Fibroblast of lung (primary cell): Measurements from ENCODE around the gene AGAP1. TPM values are rescaled to one million over a fixed set of nuclear protein-coding genes. Genes with fewer than 3 reads are reported as not detected.

ENCODE experiments used
- DNase-seq, 2 donors: peaks; one replicate each; pipeline versions ENCODE4 v3.0.0 to v3.0.0-alpha.2; 2010; ENCODE audit warnings: low read depth in 2 of 2
- H2AFZ ChIP-seq: 2 replicates; pipeline ENCODE4 v1.5.1; 2012; ENCODE audit warnings: low read length, control low read depth, inconsistent platforms
- H3K27ac ChIP-seq: 2 replicates; pipeline ENCODE4 v1.5.1; 2011; ENCODE audit warnings: low read length, control low read depth; ENCODE audit not compliant: insufficient read depth
- H3K27me3 ChIP-seq: 2 replicates; pipeline ENCODE4 v1.5.1; 2011; ENCODE audit warnings: mild to moderate bottlenecking, low read length; ENCODE audit not compliant: control insufficient read depth, insufficient read depth
- H3K36me3 ChIP-seq: 2 replicates; pipeline ENCODE4 v1.5.1; 2011; ENCODE audit warnings: low read length; ENCODE audit not compliant: control insufficient read depth, insufficient read depth
- H3K4me1 ChIP-seq: 2 replicates; pipeline ENCODE4 v1.5.1; 2011; ENCODE audit warnings: low read length; ENCODE audit not compliant: control insufficient read depth, insufficient read depth; ENCODE audit errors: extremely low read depth
- H3K4me2 ChIP-seq: 2 replicates; pipeline ENCODE4 v1.5.1; 2011; ENCODE audit warnings: low read length, control low read depth; ENCODE audit not compliant: insufficient read depth; ENCODE audit errors: extremely low read depth
- H3K4me3 ChIP-seq, 4 experiments: fragments of 200-600 bp in 1 of 4; sonication (generic) in 1 of 4; replicated peaks in 1 of 4; 2 replicates each; pipeline ENCODE4 v1.5.1; 2011 to 2016; ENCODE audit warnings: low read length in 4 of 4, low read depth in 3 of 4, mild to moderate bottlenecking in 3 of 4, control low read depth in 2 of 4, inconsistent platforms in 1 of 4, mixed read lengths in 1 of 4; ENCODE audit not compliant: insufficient read depth in 1 of 4; ENCODE audit errors: control extremely low read depth in 1 of 4
- H3K79me2 ChIP-seq: 2 replicates; pipeline ENCODE4 v1.5.1; 2012; ENCODE audit warnings: mild to moderate bottlenecking, low read length, inconsistent platforms; ENCODE audit not compliant: control insufficient read depth, insufficient read depth
- H3K9ac ChIP-seq: 2 replicates; pipeline ENCODE4 v1.5.1; 2011; ENCODE audit warnings: mild to moderate bottlenecking, low read length, control low read depth; ENCODE audit not compliant: insufficient read depth
- H3K9me3 ChIP-seq: 2 replicates; pipeline ENCODE4 v1.5.1; 2012; ENCODE audit warnings: low read depth, low read length; ENCODE audit not compliant: control insufficient read depth, insufficient read depth
- H4K20me1 ChIP-seq: 2 replicates; pipeline ENCODE4 v1.5.1; 2011; ENCODE audit warnings: low read length; ENCODE audit not compliant: control insufficient read depth, insufficient read depth; ENCODE audit errors: extremely low read depth
- EZH2 ChIP-seq: IDR thresholded peaks from 2 replicates; pipeline ENCODE4 v1.5.1; 2012; ENCODE audit warnings: low read length, control low read depth, mild to moderate bottlenecking; ENCODE audit errors: missing control alignments
- polyA plus RNA-seq, 2 donors: library from polyadenylated mRNA; depleted of rRNA in 1 of 2; stranded (reverse) in 1 of 2; unstranded in 1 of 2; fragments of >200 nt; gene quantifications; 2 replicates each; pipeline ENCODE4 v1.2.1, GENCODE V29; 2011 to 2012; ENCODE audit warnings: missing spikeins in 1 of 2
- total RNA-seq: library from RNA; depleted of rRNA; stranded (reverse); fragments of >200 nt; gene quantifications from 2 replicates; pipeline ENCODE4 v1.2.1, GENCODE V29; 2014
- TF ChIP-seq, protein P1 (sequence below), 2 donors: IDR thresholded peaks in 1 of 2; conservative IDR thresholded peaks in 1 of 2; 1 replicate in 1 of 2; 2 replicates in 1 of 2; pipeline ENCODE4 v1.5.1; 2011 to 2012; ENCODE audit warnings: low read length in 2 of 2, control low read depth in 1 of 2, inconsistent platforms in 1 of 2, low read depth in 1 of 2, mild to moderate bottlenecking in 1 of 2

AGAP1 gene
- total and polyA plus RNA-seq, 2 donors (not counting 1 experiment from before 2014, with no cell fraction given): 10.6 to 14.0 TPM

DNA sequence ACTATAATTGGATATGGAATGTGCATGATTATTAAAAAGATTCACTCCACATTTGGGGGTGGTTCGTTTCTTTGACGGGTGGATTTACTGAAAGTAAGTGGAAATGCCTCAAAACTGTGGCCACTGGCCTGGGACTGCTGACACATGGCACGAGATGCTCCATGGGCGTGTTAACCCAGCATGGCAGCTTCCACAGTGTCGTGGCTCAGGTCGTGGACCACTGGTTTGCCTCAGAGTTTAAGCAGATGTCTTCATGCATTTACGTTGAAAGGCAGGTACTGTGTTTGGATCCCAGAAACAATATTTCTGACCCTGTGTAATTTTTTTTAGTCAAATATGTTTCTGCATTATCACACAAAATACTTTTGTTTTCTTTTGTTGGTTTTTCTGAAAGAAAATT lies 432.4 kb downstream of the AGAP1 start:
- DNase-seq: no peak
- Histone ChIP-seq H3K27me3 (no peaks in the 10 kb centered on the region), H3K4me3 (no peak overlapping the region), H3K36me3 (no peaks in the 10 kb centered on the region), H3K4me2 (no peak overlapping the region), H4K20me1 (no peaks in the 10 kb centered on the region), H2AFZ (no peak overlapping the region), H3K79me2 (no peaks in the 10 kb centered on the region), H3K27ac (no peak overlapping the region), H3K9me3 (no peaks in the 10 kb centered on the region), H3K9ac (no peak overlapping the region), H3K4me1 (no peaks in the 10 kb centered on the region)
- no peak for TF ChIP-seq EZH2
- TF ChIP-seq, protein P1, sequence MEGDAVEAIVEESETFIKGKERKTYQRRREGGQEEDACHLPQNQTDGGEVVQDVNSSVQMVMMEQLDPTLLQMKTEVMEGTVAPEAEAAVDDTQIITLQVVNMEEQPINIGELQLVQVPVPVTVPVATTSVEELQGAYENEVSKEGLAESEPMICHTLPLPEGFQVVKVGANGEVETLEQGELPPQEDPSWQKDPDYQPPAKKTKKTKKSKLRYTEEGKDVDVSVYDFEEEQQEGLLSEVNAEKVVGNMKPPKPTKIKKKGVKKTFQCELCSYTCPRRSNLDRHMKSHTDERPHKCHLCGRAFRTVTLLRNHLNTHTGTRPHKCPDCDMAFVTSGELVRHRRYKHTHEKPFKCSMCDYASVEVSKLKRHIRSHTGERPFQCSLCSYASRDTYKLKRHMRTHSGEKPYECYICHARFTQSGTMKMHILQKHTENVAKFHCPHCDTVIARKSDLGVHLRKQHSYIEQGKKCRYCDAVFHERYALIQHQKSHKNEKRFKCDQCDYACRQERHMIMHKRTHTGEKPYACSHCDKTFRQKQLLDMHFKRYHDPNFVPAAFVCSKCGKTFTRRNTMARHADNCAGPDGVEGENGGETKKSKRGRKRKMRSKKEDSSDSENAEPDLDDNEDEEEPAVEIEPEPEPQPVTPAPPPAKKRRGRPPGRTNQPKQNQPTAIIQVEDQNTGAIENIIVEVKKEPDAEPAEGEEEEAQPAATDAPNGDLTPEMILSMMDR (conservative IDR thresholded peaks at IDR 0.05 in 1 of 2, IDR thresholded peaks at IDR 0.05 in 1 of 2; ENCODE audit: low read depth in 1 of 2, low read length in 2 of 2): no peak

DNA sequence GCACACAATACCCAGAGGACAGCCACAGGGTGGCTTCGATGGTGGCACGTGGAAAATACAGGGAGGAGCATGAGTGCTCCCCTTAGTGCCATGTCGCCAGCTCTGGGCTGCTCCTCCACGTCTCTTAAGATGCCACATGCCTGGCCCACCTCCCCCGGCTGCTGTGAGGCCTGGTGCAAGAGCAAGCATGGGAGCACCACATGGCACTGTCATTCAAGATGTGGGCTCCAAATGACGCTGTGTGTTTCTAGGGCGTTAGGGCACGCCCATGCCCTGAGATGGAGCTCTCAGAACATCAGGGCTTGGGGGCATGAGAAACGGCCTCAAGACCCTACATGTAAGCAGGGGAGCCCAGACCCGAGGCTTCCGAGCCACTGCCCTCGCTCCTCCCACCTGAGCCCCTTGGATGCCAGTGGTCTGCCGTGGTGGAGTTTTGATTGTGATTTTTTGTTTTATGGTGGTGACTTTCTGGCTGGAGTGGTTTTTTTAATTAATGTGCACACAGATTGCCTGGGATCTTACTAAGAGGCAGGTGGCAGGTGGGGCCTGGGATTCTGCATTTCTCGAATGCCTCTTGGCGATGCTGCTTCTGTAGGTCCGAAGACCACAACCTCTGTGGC lies 435.0 kb downstream of the AGAP1 start:
- Histone ChIP-seq H3K27me3 (no peaks in the 10 kb centered on the region), H2AFZ (no peak overlapping the region), H3K9ac (no peak overlapping the region), H3K9me3 (no peaks in the 10 kb centered on the region), H3K36me3 (no peaks in the 10 kb centered on the region), H4K20me1 (no peaks in the 10 kb centered on the region), H3K79me2 (no peaks in the 10 kb centered on the region), H3K4me2 (no peak overlapping the region), H3K4me1 (no peaks in the 10 kb centered on the region), H3K27ac (no peak overlapping the region), H3K4me3 (no peak overlapping the region)
- TF ChIP-seq EZH2: no peak
- TF ChIP-seq, protein P1 (conservative IDR thresholded peaks at IDR 0.05 in 1 of 2, IDR thresholded peaks at IDR 0.05 in 1 of 2; ENCODE audit: low read depth in 1 of 2, low read length in 2 of 2): no peak
- no peak for DNase-seq

DNA sequence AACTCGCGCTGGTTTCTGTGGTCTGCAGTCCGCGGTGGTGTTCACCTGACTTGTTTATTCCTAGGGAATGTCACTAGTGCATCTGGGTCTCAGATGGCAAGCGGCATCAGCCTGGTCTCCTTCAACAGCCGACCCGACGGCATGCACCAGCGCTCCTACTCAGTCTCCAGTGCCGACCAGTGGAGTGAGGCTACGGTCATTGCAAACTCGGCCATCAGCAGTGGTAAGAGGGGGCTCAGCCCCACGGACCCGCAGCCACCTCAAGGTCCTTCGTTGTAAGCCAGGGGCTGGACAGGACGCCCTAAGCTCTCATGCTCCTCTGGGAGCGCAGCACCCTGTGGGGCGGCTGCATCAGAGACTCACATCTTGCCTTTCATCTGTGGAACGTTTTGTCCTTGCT lies 436.9 kb downstream of the AGAP1 start:
- no peaks in the 10 kb centered on the region for H3K27me3 ChIP-seq
- H4K20me1 ChIP-seq: no peaks in the 10 kb centered on the region
- H3K4me1 ChIP-seq: no peaks in the 10 kb centered on the region
- H3K79me2 ChIP-seq: no peaks in the 10 kb centered on the region
- H3K4me3 ChIP-seq: no peak overlapping the region
- no peak overlapping the region for H3K27ac ChIP-seq
- no peak for DNase-seq
- TF ChIP-seq EZH2: no peak
- TF ChIP-seq, protein P1 (conservative IDR thresholded peaks at IDR 0.05 in 1 of 2, IDR thresholded peaks at IDR 0.05 in 1 of 2; ENCODE audit: low read depth in 1 of 2, low read length in 2 of 2): no peak
- no peaks in the 10 kb centered on the region for H3K9me3 ChIP-seq
- H3K4me2 ChIP-seq: no peak overlapping the region
- peaks cover 2% of the 10 kb centered on the region for H3K36me3 ChIP-seq
- no peak overlapping the region for H3K9ac ChIP-seq
- H2AFZ ChIP-seq: no peak overlapping the region
